Right ventricle myocardium superior (tissue), 1 donor: ENCODE results near the gene CASR. TPM values are rescaled to one million over a fixed set of nuclear protein-coding genes. Genes with fewer than 3 reads are reported as not detected.
"Not testable (repeated sequence)": the region's sequence is repeated elsewhere in the genome, so short reads cannot be mapped to it uniquely, and the experiment has no call there.

ENCODE experiments used
- ATAC-seq: fragments of 200-7000 bp; cut with Tn5 transposase; one replicate; pipeline ENCODE4 v1.9.1; 2020; ENCODE audit warnings: mild to moderate bottlenecking; ENCODE audit not compliant: poor library complexity
- DNase-seq: peaks from one replicate; pipeline ENCODE4 v3.0.0-alpha.2; 2020
- intact Hi-C: fragments of 100-400 bp; cut with DNase I; formaldehyde crosslinking; loops from one replicate; pipeline ENCODE4 v1.11.2; 2022
- total RNA-seq: library from RNA; stranded (reverse); fragmentation: NEBNext Ultra II Directional; extraction: Animal tissue kit (Norgen Biotek cat#: 25700); gene quantifications from one replicate; pipeline ENCODE4 v1.2.1, GENCODE V29; 2021
- donor health status: DM: no; HTN: yes; CAD: no; lungs with severe emphysema.

Gene CASR
- total RNA-seq, 1 donor from 2014 or later: not detected

DNA sequence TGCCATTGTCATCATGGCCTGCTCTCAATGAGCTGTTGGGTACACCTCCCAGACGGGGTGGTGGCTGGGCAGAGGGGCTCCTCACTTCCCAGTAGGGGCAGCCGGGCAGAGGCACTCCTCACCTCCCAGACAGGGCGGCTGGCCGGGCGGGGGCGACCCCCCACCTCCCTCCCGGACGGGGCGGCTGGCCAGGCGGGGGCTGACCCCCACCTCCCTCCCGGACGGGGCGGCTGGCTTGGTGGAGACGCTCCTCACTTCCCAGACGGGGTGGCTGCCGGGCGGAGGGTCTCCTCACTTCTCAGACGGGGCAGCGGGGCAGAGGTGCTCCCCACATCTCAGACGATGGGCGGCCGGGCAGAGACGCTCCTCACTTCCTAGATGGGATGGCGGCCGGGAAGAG is 18.0 kb downstream of the CASR start:
- ATAC-seq, intact Hi-C loops, DNase-seq: not testable (repeated sequence)

GRCh38 chr3:122208579-122208978 is 25.1 kb downstream of the CASR start:
- intact Hi-C loops: no loop called here
- ATAC-seq (no peak), DNase-seq (no peak)

DNA sequence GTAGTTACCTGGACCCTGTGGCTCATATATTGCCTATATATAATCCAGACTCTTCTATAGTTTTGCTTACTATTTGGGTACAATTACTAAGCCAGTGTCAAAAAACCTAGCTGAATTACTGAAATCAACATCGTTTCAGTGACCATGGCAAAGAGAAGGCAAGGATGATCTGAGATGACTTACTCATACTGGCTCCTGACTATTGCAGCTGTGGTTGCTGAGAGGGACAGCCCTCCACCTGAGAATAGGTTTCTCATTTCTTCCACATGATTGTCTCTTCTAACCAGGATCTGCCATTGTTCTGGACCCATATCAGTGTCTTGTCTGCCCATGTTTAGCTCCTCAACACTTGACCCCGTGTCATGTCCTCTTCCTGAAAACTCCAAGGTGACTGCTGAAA is 30.2 kb downstream of the CASR start:
- DNase-seq (no peak), ATAC-seq (no peak)
- intact Hi-C loops: no loop called here

GRCh38 chr3:122214711-122215110 is 31.2 kb downstream of the CASR start:
- no peak for ATAC-seq
- intact Hi-C loops: no loop called here
- no peak for DNase-seq

DNA sequence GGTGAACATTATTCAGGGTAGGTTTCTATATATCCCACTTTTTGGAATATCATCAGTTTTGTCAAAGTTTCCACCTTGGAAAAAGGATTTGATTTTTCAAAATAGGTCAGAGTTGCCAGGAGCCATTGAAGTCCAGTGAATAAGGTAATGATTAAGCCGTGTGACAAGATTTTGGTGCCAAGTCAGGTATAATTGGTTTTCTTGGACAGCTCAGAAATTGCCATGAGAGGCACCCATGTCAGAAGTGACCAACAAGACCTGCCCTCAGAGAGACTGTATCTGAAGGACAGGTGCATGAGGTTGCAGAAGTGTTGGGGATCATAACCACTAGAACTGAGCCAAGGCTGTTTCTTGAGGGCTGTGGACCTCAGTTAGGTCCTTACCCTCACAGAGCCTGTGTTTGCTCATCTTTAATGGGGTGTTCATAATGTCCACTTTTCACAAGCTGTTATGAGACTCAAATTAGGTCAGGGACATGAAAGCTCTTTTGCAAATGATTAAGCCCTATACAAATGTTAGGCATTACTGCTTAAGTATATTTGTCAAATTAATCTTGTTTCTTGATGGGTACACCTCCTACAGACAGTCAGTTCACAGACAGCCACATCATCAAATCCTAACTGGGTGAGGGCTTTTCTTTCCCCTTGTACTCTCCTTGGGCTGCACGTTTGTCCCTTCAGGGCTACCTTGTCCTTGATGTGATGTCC is 32.3 kb downstream of the CASR start:
- DNase-seq (no peak), ATAC-seq (no peak)
- intact Hi-C loops: no loop called here

DNA sequence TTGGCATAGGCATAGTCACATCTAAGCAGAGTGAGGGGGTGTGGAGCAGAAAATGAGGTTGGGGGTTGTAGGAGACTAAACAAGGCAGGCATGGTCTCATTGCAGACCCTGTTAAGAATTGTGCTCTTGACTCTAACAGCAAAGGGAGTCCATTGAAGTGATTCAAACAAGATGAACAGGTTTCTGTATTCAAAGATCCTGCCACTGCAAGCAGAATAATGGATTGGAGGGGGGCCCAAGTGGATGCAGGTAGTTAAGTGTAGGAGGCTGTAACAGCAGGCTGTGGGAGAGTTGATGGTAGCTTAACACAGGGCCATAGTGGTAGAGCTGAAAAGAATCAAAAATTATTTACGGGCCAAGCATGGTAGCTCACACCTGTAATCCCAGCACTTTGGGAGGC is 34.4 kb downstream of the CASR start:
- ATAC-seq (no peak), DNase-seq (no peak)
- intact Hi-C loops: no loop called here

DNA sequence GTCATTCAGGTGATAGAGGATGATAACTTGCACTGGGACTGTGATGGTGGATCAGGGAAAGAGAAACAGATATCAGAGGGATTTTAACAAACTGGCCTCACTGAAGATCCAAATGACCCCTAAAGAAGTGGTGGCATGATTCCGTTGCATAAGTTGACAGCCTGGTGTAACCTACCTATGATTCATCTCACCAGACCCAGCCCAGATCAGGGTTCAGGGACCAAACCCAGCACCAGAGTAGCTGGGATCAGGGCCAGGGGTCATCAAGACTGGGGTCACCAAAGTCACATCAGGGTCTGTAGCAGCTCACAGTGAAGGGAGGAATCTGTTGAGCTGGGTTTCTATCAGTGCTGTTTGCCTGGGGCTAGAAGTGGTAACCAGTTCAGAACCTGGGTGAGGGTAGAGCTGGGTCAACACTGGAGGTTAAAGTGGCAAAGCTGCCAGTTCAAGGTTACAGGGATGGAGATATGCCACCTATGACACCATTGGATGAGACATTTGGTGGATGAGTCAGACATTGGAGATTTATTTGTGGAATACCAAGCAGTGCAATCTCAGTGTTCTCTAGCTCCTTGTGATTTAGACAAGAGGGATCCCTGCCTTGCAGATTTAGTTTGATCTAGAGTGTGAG is 35.9 kb downstream of the CASR start:
- intact Hi-C loops: no loop called here
- ATAC-seq: no peak
- no peak for DNase-seq

DNA sequence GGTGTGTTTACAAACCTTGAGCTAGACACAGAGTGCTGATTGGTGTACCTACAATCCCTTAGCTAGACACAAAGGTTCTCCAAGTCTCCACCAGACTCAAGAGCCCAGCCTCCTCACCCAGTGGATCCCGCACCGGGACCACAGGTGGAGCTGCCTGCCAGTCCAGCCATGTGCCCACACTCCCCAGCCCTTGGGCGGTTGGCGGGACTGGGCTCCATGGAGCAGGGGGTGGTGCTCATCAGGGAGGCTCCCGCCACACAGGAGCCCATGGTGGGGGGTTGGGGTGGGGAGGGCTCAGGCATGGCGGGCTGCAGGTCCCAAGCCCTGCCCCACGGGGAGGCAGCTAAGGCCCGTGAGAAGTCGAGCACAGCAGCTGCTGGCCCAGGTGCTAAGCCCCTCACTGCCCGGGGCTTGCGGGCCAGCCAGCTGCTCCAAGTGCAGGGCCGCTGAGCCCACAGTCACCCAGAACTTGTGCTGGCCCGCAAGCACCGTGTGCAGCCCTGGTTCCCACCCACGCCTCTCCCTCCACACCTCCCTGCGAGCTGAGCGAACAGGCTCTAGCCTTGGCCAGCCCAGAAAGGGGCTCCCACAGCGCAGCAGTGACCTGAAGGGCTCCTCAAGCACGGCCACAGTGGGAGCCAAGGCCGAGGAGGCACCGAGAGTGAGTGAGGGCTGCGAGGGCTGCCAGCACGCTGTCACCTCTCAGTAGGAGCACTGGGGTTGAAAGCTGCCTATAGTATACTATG is 43.7 kb downstream of the CASR start:
- DNase-seq (no peak), ATAC-seq (no peak)
- intact Hi-C loops: no loop called here

DNA sequence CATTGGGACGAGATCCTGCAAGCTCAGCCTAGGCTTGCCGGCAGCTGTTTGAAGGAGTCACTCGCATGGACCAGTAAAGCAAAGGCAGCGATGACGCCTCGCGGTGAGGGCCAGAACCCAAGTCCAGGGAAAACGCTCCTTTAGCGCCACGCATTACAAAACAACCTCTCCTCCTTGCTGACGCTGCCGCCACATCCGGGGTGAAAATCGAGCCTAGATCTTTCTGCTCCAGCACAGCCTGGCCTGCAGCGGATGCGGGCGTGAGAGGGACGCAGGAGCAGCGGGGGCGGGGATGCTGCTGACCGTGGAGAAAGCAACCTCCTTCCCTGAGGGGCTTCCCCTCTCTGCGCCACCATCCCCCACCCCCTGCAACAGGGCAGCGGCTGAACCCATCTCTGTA is 46.7 kb downstream of the CASR start:
- DNase-seq (no peak), ATAC-seq (no peak)
- intact Hi-C loops: no loop called here

DNA sequence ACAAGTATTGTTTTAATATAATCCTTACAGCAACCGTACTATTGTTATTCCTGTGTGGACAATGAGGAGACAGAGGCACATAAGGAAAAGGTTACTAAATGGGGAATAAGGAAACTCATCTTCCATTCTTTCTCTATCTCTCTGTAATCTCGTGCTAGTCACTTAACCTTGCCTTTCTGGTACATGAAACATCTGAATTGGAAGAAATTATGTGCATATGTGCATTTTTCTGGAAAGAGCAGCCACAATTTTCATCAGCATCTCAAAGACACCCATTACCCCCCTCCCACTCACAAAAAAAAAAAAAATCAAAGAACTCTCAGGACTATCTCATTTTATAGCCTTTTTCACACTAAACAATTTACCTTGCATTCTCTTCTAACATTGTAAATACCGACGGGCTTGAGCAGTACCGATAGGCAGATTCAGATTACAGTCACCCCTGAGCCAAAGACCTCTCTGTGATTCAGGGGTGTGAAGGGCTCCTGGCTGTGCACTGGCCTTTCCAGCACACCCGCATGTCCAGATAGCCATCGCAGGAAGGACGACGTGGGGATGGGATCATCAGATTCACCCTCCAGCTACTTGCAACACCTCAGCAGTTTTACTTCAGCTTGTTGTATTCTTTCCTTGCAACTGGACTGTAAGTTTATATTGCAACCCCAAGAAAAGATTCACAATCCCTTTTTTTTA is 48.1 kb downstream of the CASR start:
- no peak for ATAC-seq
- no peak for DNase-seq
- intact Hi-C loops: no loop called here

- intact Hi-C loops: no loop called here
- no peak for DNase-seq
- no peak for ATAC-seq
These were observed 49.0 kb downstream of the CASR start for GRCh38 chr3:122232485-122232884.

- intact Hi-C loops: no loop called here
- ATAC-seq: peak; percentile 56
- DNase-seq: no peak
These were observed 49.9 kb downstream of the CASR start for GRCh38 chr3:122233101-122233952.

- ATAC-seq (no peak), DNase-seq (no peak)
- intact Hi-C loops: no loop called here
These were observed 50.6 kb downstream of the CASR start for GRCh38 chr3:122234117-122234516.

- intact Hi-C loops: no loop called here
- ATAC-seq (no peak), DNase-seq (no peak)
These were observed 51.7 kb downstream of the CASR start for GRCh38 chr3:122235147-122235546.

- no peak for ATAC-seq
- no peak for DNase-seq
- intact Hi-C loops: no loop called here
These were observed 55.6 kb downstream of the CASR start for GRCh38 chr3:122239112-122239511.

GRCh38 chr3:122245513-122246174 is 62.2 kb downstream of the CASR start:
- intact Hi-C loops: no loop called here
- DNase-seq (no peak), ATAC-seq (no peak)

GRCh38 chr3:122246199-122246598 is 62.7 kb downstream of the CASR start:
- intact Hi-C loops: no loop called here
- ATAC-seq (no peak), DNase-seq (no peak)
